GM12878 (cell line): Measurements from ENCODE around the gene PHF21B. TPM values are rescaled to one million over a fixed set of nuclear protein-coding genes. Genes with fewer than 3 reads are reported as not detected.

ENCODE experiments used
- ATAC-seq: fragments of 200-7000 bp; cut with Tn5 transposase; 3 replicates; pipeline ENCODE4 v1.9.1; 2020; ENCODE audit warnings: mild to moderate bottlenecking, moderate library complexity
- BruUV-seq: library from RNA; stranded (reverse); fragments of 400-500 nt; replicated peaks from 2 replicates; lab custom pipeline; 2021; lab: Mats Ljungman, UMichigan
- CTCF ChIA-PET: fragments of 300-600 bp; sonication (Branson Sonifier 250); formaldehyde crosslinking; extraction: SDS; loops from one replicate; lab custom pipeline; 2021; ENCODE audit warnings: inconsistent platforms; lab: Yijun Ruan, JAX
- POLR2A ChIA-PET: fragments of 350-600 bp; formaldehyde crosslinking; extraction: SDS; loops from one replicate; lab custom pipeline; 2021; ENCODE audit warnings: inconsistent platforms; lab: Charles Lee
- RAD21 ChIA-PET: fragments of 300-600 bp; sonication (Branson Sonifier 250); formaldehyde crosslinking; loops from one replicate; lab custom pipeline; 2023; ENCODE audit warnings: antibody characterized with exemption; ENCODE audit not compliant: unreplicated experiment; lab: Charles Lee
- SMC1A ChIA-PET: fragments of 300-600 bp; sonication (Branson Sonifier 250); formaldehyde crosslinking; loops from one replicate; lab custom pipeline; 2023; ENCODE audit not compliant: unreplicated experiment, uncharacterized antibody; lab: Charles Lee
- DNase-seq: peaks from one replicate; pipeline ENCODE4 v3.0.0-alpha.2; 2011; ENCODE audit warnings: low read depth, low spot score
- FAIRE-seq: peaks from 3 replicates; lab custom pipeline; 2011; peaks lifted over from hg19 to GRCh38; lab: Jason Lieb, UNC
- H2AFZ ChIP-seq: 2 replicates; pipeline ENCODE4 v1.6.0; 2011; ENCODE audit warnings: low read depth, low read length, control low read depth; ENCODE audit not compliant: control insufficient read depth
- H3K27ac ChIP-seq: 2 replicates; pipeline ENCODE4 v1.5.1; 2011; ENCODE audit warnings: control low read depth; ENCODE audit not compliant: control insufficient read depth, insufficient read depth
- H3K27me3 ChIP-seq, 2 experiments: replicated peaks in 1 of 2; 2 replicates each; pipeline versions ENCODE4 v1.6.0 to v1.6.1; 2011; ENCODE audit warnings: low read length in 1 of 2; ENCODE audit not compliant: control insufficient read depth in 2 of 2, insufficient read depth in 2 of 2
- H3K36me3 ChIP-seq, 2 experiments: 2 replicates each; pipeline ENCODE4 v1.5.1; 2011; ENCODE audit warnings: low read length in 1 of 2; ENCODE audit not compliant: control insufficient read depth in 2 of 2, insufficient read depth in 2 of 2
- H3K4me1 ChIP-seq: 2 replicates; pipeline ENCODE4 v1.6.1; 2011; ENCODE audit warnings: mild to moderate bottlenecking, low read length, moderate library complexity, mixed read lengths; ENCODE audit not compliant: control insufficient read depth, insufficient read depth
- H3K4me2 ChIP-seq: 2 replicates; pipeline ENCODE4 v1.6.0; 2011; ENCODE audit warnings: control low read depth; ENCODE audit not compliant: control insufficient read depth, insufficient read depth
- H3K4me3 ChIP-seq: fragments of 200-600 bp; sonication (generic); 2 replicates; pipeline ENCODE4 v1.5.1; 2016
- H3K79me2 ChIP-seq: 2 replicates; pipeline ENCODE4 v1.6.0; 2011; ENCODE audit warnings: low read length; ENCODE audit not compliant: control insufficient read depth, insufficient read depth
- H3K9ac ChIP-seq: 2 replicates; pipeline ENCODE4 v1.8.0; 2011; ENCODE audit warnings: low read length, control low read depth, mixed read lengths; ENCODE audit not compliant: control insufficient read depth, insufficient read depth
- H3K9me3 ChIP-seq: replicated peaks from 3 replicates; pipeline ENCODE4 v1.5.1; 2011; ENCODE audit warnings: mild to moderate bottlenecking, low read length; ENCODE audit not compliant: control insufficient read depth, insufficient read depth
- H4K20me1 ChIP-seq: 2 replicates; pipeline ENCODE4 v1.6.0; 2011; ENCODE audit not compliant: control insufficient read depth, insufficient read depth
- ASH2L ChIP-seq: fragments of 300-600, 200-600 bp; sonication (generic); IDR thresholded peaks from 2 replicates; pipeline ENCODE4 v1.6.1; 2017; ENCODE audit warnings: low read depth, mild to moderate bottlenecking, borderline replicate concordance
- CBFB ChIP-seq: IDR thresholded peaks from 2 replicates; pipeline ENCODE4 v1.6.1; 2016; ENCODE audit warnings: antibody characterized with exemption, low read depth
- DPF2 ChIP-seq: fragments of 450-650 bp; IDR thresholded peaks from 2 replicates; pipeline ENCODE4 v1.6.1; 2017; ENCODE audit warnings: mild to moderate bottlenecking
- EED ChIP-seq: sonication (generic); IDR thresholded peaks from 2 replicates; pipeline ENCODE4 v1.6.1; 2016; ENCODE audit warnings: antibody characterized with exemption, low read depth
- FOXK2 ChIP-seq: fragments of 450-650 bp; IDR thresholded peaks from 2 replicates; pipeline ENCODE4 v1.6.1; 2017; ENCODE audit warnings: mild to moderate bottlenecking, moderate library complexity
- IRF4 ChIP-seq: IDR thresholded peaks from 2 replicates; pipeline ENCODE4 v1.6.1; 2011; ENCODE audit warnings: low read depth, low read length
- POLR2AphosphoS5 ChIP-seq: IDR thresholded peaks from 2 replicates; pipeline ENCODE4 v1.6.1; 2011; ENCODE audit warnings: mild to moderate bottlenecking, low read length, inconsistent platforms
- STAT3 ChIP-seq: IDR thresholded peaks from 2 replicates; pipeline ENCODE4 v1.6.1; 2011; ENCODE audit warnings: low read depth, low read length, improper control_type of control experiment
- ZBED1 ChIP-seq: IDR thresholded peaks from 2 replicates; pipeline ENCODE4 v1.6.1; 2016; ENCODE audit warnings: borderline replicate concordance
- ZNF217 ChIP-seq: fragments of 450-650 bp; IDR thresholded peaks from 2 replicates; pipeline ENCODE4 v1.6.1; 2017; ENCODE audit warnings: antibody characterized with exemption, mild to moderate bottlenecking
- ZSCAN29 ChIP-seq: fragments of 450-650 bp; IDR thresholded peaks from 2 replicates; pipeline ENCODE4 v1.6.1; 2017; ENCODE audit warnings: mild to moderate bottlenecking, moderate library complexity
- WGBS: methylation state at CpG from one replicate; pipeline ENCODE4 v1.1.6; 2016; ENCODE audit warnings: low lambda C conversion rate; ENCODE audit not compliant: insufficient replicate concordance, insufficient coverage; ENCODE audit errors: missing lambda C conversion rate; 5-methylcytosine and 5-hydroxymethylcytosine counted together
- in situ Hi-C: fragments of 300-500 bp; cut with MboI; formaldehyde crosslinking; loops from 9 replicates; pipeline ENCODE4 v1.14.3; 2018; ENCODE audit warnings: mixed read lengths
- intact Hi-C: fragments of 100-400 bp; cut with micrococcal nuclease; formaldehyde crosslinking; loops from one replicate; pipeline ENCODE4 v1.14.2; 2022; ENCODE audit not compliant: unreplicated experiment
- polyA plus RNA-seq, 11 experiments: library from polyadenylated mRNA; depleted of rRNA in 4 of 11; unstranded in 6 of 11; stranded (reverse) in 5 of 11; fragments of >200 nt; fragmentation: Nextera tagmentation in 4 of 11; fragmentation: Illumina TruSeq in 1 of 11; extraction: Ambion mirVana in 4 of 11; extraction: Trizol in 1 of 11; gene quantifications; 1 replicate in 1 of 11; 2 replicates in 10 of 11; pipeline versions ENCODE4 v1.2.1 to v1.2.3, GENCODE V29; 2011 to 2016; ENCODE audit warnings: inconsistent platforms in 2 of 11, missing spikeins in 2 of 11, low read depth in 1 of 11
- total RNA-seq, 4 experiments: library from RNA; depleted of rRNA in 3 of 4; stranded (reverse); fragments of >200 nt in 3 of 4; fragmentation: Illumina TruSeq in 1 of 4; extraction: Trizol in 1 of 4; gene quantifications; 2 replicates each; pipeline versions ENCODE4 v1.2.1 to v1.2.3, GENCODE V29; 2013 to 2021
- TF ChIP-seq, protein P1 (sequence below): fragments of 450-650 bp; IDR thresholded peaks from 2 replicates; pipeline ENCODE4 v1.6.1; 2017; ENCODE audit warnings: antibody characterized with exemption, mild to moderate bottlenecking, moderate library complexity
- TF ChIP-seq, protein P2 (sequence below): IDR thresholded peaks from 2 replicates; pipeline ENCODE4 v1.6.1; 2011; ENCODE audit warnings: mild to moderate bottlenecking, low read depth, low read length, moderate library complexity; ENCODE audit not compliant: insufficient replicate concordance
- TF ChIP-seq, protein P3 (sequence below): fragments of 450-650 bp; IDR thresholded peaks from 2 replicates; pipeline ENCODE4 v1.6.1; 2017; ENCODE audit warnings: mild to moderate bottlenecking, moderate library complexity
- TF ChIP-seq, protein P4 (sequence below): IDR thresholded peaks from 2 replicates; pipeline ENCODE4 v1.6.1; 2011; ENCODE audit warnings: low read depth, low read length, improper control_type of control experiment, borderline replicate concordance

PHF21B gene
- total and polyA plus RNA-seq, 10 of the 15 experiments (the other 5 are each of a cell fraction or from before 2014, with no cell fraction given) = 0.03 to 0.35 TPM; not detected in 8

DNA sequence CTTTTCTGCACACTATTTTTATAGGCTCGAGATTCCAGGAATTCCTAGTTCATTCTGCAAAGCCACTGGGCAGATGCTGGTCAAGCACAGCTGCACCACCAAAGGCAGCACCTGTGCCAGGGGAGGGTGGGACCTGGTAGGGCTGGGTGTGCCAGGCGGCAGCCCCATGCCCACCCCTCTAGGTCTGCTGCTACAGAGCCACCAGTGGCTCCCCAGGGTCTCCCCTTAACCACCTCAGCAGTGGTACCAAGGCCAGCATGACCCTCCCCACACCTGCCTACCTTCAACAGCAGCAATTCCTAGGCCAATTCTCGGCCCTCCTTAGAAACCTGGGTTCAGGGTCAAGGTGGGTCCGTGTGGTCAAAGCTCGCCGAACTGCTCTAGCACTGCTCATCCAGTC is 39.5 kb downstream of the PHF21B start:
- POLR2A ChIA-PET = interaction anchor here (0.6 kb wide), 1 partner anchor 57 kb away, joined by 6 read pairs; no protein-coding TSS in a partner anchor
- no peak for FAIRE-seq
- H3K4me3 ChIP-seq = no peak overlapping the region
- RAD21 ChIA-PET = no interaction called here
- in situ Hi-C loops (no loop called here), intact Hi-C loops (loop anchor here (10.0 kb wide), 1 partner anchor 295 kb away; no protein-coding TSS in a partner anchor)
- no peak for DNase-seq
- no peaks in the 10 kb centered on the region for H3K36me3 ChIP-seq
- H3K9me3 ChIP-seq = no peaks in the 10 kb centered on the region
- no peak overlapping the region for H3K27ac ChIP-seq
- no peak overlapping the region for H2AFZ ChIP-seq
- no TSS peak for BruUV-seq
- CTCF ChIA-PET = no interaction called here
- no peaks in the 10 kb centered on the region; the same call in 1 of the 2 replicates for H3K4me1 ChIP-seq
- SMC1A ChIA-PET = interaction anchor here (1.1 kb wide), 1 partner anchor 20 kb away, joined by 3 read pairs; no protein-coding TSS in a partner anchor
- no peaks in the 10 kb centered on the region for H3K79me2 ChIP-seq
- H4K20me1 ChIP-seq = no peaks in the 10 kb centered on the region
- H3K9ac ChIP-seq = no peak overlapping the region
- no peak overlapping the region for H3K4me2 ChIP-seq
- ATAC-seq = no peak
- no peaks in the 10 kb centered on the region for H3K27me3 ChIP-seq
- WGBS = 34% methylated on average over 6 of the region's 6 CpGs
- TF ChIP-seq ZBED1 (no peak), FOXK2 (no peak), DPF2 (no peak), EED (no peak), IRF4 (no peak), CBFB (no peak), ZNF217 (no peak), ZSCAN29 (no peak), POLR2AphosphoS5 (no peak), STAT3 (no peak), ASH2L (no peak)
- TF ChIP-seq, protein P1, sequence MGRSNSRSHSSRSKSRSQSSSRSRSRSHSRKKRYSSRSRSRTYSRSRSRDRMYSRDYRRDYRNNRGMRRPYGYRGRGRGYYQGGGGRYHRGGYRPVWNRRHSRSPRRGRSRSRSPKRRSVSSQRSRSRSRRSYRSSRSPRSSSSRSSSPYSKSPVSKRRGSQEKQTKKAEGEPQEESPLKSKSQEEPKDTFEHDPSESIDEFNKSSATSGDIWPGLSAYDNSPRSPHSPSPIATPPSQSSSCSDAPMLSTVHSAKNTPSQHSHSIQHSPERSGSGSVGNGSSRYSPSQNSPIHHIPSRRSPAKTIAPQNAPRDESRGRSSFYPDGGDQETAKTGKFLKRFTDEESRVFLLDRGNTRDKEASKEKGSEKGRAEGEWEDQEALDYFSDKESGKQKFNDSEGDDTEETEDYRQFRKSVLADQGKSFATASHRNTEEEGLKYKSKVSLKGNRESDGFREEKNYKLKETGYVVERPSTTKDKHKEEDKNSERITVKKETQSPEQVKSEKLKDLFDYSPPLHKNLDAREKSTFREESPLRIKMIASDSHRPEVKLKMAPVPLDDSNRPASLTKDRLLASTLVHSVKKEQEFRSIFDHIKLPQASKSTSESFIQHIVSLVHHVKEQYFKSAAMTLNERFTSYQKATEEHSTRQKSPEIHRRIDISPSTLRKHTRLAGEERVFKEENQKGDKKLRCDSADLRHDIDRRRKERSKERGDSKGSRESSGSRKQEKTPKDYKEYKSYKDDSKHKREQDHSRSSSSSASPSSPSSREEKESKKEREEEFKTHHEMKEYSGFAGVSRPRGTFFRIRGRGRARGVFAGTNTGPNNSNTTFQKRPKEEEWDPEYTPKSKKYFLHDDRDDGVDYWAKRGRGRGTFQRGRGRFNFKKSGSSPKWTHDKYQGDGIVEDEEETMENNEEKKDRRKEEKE = no peak
- TF ChIP-seq, protein P2, sequence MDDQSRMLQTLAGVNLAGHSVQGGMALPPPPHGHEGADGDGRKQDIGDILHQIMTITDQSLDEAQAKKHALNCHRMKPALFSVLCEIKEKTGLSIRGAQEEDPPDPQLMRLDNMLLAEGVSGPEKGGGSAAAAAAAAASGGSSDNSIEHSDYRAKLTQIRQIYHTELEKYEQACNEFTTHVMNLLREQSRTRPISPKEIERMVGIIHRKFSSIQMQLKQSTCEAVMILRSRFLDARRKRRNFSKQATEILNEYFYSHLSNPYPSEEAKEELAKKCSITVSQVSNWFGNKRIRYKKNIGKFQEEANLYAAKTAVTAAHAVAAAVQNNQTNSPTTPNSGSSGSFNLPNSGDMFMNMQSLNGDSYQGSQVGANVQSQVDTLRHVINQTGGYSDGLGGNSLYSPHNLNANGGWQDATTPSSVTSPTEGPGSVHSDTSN = no peak
- TF ChIP-seq, protein P3, sequence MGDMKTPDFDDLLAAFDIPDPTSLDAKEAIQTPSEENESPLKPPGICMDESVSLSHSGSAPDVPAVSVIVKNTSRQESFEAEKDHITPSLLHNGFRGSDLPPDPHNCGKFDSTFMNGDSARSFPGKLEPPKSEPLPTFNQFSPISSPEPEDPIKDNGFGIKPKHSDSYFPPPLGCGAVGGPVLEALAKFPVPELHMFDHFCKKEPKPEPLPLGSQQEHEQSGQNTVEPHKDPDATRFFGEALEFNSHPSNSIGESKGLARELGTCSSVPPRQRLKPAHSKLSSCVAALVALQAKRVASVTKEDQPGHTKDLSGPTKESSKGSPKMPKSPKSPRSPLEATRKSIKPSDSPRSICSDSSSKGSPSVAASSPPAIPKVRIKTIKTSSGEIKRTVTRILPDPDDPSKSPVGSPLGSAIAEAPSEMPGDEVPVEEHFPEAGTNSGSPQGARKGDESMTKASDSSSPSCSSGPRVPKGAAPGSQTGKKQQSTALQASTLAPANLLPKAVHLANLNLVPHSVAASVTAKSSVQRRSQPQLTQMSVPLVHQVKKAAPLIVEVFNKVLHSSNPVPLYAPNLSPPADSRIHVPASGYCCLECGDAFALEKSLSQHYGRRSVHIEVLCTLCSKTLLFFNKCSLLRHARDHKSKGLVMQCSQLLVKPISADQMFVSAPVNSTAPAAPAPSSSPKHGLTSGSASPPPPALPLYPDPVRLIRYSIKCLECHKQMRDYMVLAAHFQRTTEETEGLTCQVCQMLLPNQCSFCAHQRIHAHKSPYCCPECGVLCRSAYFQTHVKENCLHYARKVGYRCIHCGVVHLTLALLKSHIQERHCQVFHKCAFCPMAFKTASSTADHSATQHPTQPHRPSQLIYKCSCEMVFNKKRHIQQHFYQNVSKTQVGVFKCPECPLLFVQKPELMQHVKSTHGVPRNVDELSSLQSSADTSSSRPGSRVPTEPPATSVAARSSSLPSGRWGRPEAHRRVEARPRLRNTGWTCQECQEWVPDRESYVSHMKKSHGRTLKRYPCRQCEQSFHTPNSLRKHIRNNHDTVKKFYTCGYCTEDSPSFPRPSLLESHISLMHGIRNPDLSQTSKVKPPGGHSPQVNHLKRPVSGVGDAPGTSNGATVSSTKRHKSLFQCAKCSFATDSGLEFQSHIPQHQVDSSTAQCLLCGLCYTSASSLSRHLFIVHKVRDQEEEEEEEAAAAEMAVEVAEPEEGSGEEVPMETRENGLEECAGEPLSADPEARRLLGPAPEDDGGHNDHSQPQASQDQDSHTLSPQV = no peak
- TF ChIP-seq, protein P4, sequence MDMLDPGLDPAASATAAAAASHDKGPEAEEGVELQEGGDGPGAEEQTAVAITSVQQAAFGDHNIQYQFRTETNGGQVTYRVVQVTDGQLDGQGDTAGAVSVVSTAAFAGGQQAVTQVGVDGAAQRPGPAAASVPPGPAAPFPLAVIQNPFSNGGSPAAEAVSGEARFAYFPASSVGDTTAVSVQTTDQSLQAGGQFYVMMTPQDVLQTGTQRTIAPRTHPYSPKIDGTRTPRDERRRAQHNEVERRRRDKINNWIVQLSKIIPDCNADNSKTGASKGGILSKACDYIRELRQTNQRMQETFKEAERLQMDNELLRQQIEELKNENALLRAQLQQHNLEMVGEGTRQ = no peak
